Suprapubic skin (tissue), 4 donors: ENCODE results near the gene NR3C1.

Source experiments
- CTCF ChIP-seq, 2 donors: fragments of 200-600 bp in 1 of 2; fragments of 450-650 bp in 1 of 2; sonication (generic) in 1 of 2; IDR thresholded peaks; one replicate each; pipeline ENCODE4 v1.5.1; 2016 to 2019; ENCODE audit warnings: antibody characterized with exemption in 2 of 2, mild to moderate bottlenecking in 1 of 2, moderate library complexity in 1 of 2
- EP300 ChIP-seq: sonication (generic); formaldehyde crosslinking; IDR thresholded peaks from one replicate; pipeline ENCODE4 v1.6.1; 2017; ENCODE audit warnings: antibody characterized with exemption
- POLR2A ChIP-seq, 2 donors: fragments of 450-650 bp; IDR thresholded peaks; one replicate each; pipeline ENCODE4 v1.6.1; 2017; ENCODE audit warnings: antibody characterized with exemption in 2 of 2, mild to moderate bottlenecking in 2 of 2, moderate library complexity in 2 of 2
- POLR2AphosphoS5 ChIP-seq, 3 donors: sonication (generic); formaldehyde crosslinking; IDR thresholded peaks; one replicate each; pipeline ENCODE4 v1.6.1; 2017; ENCODE audit warnings: antibody characterized with exemption in 3 of 3

- no peak for TF ChIP-seq POLR2A (IDR thresholded peaks at IDR 0.05)
- TF ChIP-seq CTCF (IDR thresholded peaks at IDR 0.05) = no peak
- no peak for TF ChIP-seq EP300
- TF ChIP-seq POLR2AphosphoS5 (IDR thresholded peaks at IDR 0.05) = no peak
These were observed 132.1 kb downstream of the NR3C1 start for GRCh38 chr5:143271431-143271830.
